Cerebellar cortex (tissue), 1 donor: ENCODE measurements around the gene MYMK.

Source experiments
- DNase-seq: peaks from one replicate; pipeline ENCODE4 v3.0.0-alpha.2; 2015; ENCODE audit warnings: low spot score

Gene MYMK

DNA sequence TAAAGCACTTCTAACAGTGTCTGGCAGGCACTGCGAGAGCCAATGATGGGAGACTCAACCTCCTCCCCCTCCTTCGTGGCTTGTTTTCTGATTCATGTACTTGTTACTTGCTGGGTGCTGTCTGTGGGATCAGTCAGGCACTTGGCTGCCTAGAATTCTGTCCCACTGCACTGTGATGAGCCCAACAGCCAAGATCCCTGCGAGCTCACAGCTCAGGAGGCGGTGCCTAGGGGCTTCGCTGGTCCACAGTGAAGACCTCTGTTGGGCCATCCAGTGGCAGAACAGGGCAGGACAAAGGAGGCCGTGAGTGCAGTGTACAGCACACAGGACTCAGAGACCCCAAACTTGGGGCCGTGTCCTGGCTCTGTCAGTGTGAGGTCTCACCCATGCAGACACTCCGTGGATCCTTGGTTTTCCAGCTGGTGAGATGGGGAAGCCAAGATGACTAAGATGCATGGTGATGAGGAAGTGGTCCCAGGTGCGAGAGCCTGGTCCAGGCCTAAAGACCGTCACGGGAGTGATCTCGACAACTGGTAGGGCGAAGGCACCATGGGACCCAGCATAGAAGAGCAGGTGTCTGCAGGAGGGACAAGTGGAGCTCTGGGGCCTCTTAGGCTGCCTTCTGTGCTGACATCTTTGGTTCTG, 19.5 kb downstream of the MYMK start:
- no peak for DNase-seq

DNA sequence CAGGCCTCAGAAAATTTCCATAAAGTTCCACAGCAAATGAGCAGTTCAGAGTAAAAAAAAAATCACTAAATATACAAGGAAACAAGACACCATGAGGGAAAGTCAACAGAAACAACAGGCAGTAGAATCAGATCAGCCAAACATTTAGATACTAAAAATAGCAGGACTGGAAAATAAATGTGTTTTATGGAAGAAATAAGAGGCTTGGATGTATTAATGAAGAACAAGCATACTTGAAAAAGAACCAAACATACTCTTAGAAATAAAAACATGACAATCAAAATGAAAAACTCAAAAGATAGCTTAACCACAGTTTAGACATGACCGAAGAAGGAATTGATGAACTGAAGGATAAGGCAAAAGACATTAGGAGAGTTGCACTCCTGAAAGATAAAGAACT, 22.6 kb downstream of the MYMK start:
- DNase-seq: no peak

DNA sequence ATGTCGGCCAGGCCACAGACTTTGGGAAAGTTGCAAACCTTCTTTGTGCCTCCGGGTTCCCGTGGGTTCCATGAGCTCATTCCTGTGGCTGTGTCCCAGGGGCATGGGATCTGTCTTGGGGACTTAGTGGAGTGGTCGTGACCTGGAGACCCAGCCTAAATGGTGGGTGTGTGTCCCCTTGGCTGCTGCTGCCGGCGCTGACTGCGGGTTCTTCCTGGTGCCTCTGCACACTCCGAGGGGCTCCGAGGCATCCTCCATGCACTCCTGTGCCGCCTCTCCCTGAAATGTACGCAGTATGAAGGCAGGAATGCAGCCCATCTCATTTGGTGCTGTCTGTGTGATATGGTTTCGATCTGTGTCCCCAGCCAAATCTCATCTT, 24.9 kb downstream of the MYMK start:
- DNase-seq: no peak

DNA sequence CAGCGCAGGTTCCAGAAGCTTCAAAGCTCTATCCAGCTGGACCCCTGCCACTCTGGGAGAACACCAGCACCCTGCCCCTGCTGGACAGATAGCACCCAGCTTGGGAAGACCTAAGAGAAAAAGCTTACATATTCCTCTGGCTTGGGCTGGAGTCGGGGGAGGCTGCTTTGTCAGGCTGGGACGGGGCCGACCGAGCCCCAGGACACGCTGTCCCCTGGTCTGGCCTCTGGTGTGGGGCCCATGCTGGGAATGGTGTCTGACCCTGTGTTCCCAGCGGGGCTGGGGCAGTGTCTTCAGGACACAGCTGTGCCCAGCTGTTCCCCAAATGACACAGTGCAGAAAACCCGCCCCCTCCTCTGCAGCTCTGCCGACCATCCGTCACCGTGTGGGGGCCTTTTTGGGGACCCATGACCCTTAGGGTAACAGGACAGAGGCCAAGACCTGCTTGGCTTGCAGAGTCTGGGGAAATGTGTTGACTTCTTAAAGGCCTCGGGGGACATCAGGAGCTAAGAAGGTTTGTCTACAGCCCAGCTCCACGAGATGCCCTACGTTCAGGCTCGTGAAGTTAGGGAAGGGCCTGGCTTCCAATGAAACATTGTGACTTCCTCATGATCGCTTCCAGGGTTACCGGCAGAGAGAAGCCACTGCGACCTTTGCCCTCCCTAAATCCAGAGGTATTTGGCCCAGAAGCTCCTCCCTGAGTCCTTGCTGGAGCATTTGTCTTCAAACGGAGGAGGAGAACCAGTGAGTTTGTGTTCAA, 25.4 kb downstream of the MYMK start:
- DNase-seq: no peak

DNA sequence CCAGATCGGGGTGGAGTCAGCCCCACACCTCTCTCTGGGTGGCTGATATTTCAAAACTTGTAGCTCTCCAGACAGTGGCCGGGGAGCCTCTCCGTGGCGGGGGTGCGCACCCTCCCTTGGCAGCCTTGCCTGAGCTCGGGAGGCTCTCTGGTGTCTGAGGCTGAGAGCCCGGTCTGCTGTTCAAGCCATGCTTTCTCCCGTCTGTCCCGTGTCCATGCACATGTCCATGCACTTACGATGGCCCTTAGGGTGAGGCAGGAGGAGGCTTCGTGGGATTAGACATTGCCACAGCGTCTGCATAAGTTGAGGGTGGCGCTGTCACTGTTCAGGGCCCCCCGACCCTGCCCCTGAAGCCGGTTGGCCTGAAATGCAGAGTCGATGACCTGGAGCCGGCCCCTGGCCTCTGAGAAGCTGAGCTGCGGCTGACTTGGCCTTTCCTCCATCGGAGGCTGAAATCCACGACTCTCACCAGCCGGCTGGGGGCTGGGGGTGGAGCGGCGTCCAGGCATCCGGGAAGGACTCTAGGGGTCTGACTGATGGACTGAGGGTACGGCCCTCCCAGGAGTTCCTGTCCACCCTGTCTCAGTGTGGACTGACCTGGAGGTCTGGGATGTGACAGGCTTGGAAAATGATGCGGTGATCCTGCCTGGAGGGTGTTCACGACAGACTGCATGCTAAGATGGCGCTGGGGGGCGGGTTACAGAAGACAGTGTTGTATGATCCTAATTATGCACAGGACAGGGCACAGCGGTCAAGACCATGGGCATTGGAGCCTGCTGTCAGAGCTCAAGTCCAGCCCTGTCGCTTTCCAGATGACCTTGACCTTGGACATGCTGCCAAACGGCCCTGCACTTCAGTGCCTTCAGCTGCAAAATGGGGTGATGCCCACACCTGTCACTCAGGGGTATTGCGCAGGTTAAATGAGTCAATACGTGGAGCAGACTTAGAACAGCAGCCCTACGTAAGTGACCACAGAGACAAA, 27.6 kb downstream of the MYMK start:
- no peak for DNase-seq

DNA sequence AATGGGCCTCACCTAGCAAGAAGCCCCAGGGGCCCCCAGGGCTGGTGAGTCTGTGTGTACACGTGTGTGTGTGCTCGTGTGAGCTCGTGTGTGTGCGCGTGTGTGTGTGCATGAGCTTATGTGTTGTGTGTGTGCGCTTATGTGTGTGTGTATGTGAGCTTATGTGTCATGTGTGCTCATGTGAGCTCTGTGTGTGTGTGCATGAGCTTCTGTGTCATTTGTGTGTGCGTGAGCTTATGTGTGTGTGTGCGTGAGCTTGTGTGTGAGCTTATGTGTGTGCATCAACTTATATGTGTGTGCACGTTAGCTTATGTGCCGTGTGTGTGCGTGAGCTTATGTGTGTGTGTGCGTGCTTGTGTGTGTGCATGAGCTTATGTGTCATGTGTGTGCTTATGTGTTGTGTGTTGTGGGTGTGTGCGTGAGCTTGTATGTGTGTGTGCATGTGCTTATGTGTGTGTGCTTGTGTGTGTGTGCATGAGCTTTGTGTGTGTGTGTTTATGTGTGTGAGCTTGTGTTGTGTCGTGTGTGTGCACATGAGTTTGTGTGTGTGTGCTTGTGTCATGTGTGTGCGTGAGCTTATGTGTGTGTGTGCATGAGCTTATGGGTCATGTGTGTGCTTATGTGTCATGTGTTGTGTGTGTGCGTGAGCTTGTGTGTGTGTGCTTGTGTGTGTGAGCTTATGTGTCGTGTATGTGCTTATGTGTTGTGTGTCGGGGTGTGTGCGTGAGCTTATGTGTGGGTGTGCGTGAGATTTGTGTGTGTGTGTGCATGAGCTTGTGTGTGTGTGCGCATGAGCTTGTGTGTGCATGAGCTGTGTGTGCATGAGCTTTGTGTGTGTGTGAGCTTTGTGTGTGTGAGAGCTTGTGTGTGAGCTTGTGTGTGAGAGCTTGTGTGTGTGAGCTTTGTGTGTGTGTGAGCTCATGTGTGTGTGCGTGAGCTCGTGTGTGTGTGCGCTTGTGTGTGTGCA, 29.1 kb downstream of the MYMK start:
- DNase-seq: no peak

DNA sequence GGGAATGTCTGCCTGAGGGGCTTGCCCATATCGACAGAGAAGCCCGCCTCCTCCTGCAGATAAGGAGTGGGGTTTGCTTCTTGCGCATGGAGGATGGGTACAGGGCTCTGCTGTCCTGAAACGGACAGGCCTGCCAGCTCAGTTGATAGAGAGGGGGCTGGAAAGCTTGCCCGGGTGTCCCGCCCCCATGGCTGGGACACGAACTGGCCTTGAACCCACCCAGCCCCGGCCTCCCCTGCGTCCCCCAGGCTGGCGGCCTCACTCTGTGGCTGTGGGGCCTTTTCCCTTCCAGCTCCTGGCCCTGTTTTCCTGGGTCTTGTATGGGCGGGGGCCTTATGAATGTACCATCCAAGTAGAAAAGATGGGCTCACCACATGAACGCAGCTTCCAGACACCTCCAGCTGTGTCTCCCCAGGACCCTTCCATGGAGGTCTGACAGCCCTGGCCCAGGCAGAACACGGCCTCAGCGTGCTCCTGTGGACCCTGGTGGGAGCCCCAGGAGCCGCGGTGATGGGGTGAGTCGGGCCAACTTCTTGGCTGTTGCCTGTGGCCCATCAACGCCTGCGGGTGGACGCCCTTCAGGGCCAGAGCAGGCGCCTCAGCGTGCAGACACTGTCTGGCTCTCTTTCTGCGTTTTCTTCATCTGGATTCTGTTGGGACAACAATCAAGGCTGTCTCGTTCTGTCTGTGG, 30.0 kb downstream of the MYMK start:
- no peak for DNase-seq

DNA sequence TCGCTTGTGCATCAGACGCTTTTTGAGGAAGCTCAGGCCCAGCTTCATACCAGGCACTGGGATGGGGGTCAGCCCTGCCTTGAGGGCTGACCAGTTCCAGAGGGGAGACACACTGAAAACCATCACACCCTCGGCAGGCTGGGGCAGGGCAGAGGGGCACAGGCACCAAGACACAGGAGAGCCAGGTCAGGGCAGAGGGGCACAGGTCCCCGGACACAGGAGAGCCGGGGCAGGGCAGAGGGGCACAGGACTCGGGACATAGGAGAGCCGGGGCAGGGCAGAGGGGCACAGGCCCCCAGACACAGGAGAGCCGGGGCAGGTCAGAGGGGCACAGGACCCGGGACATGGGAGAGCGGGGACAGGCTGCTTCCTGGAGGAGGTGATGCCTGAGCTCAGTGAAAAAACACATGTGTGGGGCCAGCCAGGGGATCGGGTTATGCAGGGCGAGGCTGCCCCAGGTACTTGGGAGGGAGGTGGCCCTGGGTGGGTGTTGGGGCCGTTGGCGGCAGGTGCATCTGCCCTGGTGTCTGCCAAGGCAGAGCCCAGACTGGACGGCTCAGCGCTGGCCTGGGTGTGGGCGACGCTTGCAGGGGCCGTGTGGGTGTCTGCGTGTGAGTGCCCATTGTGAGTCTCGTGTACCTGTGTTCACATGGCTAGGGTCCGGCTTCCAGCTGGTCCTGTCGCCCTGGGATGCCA, 30.8 kb downstream of the MYMK start:
- no peak for DNase-seq

DNA sequence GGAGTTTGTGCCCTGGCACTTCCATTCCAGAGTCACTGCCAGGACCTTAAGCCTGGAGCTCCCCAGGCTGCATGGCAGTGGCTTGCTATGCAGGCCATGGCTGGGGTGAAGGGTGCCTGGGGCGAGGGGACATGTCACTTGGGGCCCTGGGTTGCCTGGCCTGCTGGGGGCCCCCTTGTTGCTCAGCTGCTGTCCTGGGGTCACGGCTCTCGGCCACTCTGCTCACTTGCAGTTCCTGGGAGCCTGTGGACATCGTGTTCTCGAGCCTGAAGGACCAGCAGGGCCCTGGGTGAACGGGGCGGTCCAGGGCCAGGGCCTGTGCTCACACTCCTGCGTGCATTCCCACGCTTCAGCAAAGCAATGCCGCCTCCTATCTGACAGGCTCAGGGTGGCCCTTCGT, 31.3 kb downstream of the MYMK start:
- DNase-seq: no peak

DNA sequence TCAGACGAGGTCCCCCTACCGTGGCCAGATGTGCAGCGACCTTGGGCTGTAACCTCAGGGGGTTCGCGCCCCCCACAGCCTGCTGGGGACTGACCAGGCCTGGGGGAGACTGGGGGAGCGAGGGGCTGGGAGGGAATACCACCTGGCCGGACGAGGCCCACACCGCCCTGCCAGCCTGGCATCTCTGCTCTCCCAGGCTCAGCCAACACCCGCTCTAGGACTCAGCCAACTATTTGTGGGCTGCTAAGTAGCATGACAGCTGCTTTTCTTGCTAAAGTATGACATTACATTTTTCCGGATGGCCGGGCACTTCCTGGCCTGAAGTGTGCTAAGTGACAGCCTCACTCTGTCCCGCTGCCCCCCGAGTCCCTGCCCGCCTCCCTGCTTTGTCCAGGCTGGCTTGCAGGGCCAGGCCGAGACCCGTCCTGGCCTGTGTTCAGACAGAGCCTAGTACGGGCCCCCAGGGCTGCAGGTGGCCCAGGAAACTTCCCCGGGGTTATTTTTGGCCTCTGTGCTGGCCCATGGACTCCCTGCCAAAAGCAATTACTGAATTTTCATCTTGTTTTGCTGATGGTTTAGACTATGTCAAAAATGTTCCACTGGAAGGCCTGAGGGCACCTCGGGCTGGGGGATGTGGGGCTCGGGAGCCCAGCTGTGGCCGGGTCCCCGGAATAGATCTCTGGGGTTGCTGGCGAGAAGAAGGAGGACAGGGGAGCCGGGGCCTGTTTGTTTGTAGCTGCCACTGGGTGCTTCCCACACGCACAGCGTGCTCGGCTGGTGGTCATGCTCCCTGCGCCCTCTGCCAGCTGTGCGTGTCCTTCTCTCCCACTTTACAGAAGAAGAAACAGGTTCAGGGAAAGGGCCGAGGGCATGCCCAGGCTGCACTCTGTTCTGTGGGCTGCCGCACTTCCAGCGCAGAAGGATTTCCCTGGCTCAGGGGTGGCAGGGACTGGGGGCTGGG, 32.4 kb downstream of the MYMK start:
- DNase-seq: no peak

DNA sequence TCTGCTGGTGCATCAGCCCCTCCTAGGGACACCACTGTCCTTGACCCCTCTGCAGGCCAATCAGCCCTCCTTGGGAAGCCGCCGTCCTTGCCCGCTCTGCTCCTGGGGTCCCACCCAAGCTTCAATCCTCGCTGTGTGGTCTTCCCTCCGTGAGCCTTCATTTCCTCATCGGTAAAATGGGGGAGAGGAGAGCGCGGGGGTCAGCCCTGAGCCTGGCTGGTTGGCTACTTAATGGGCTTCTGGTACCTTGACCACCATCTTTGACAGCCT, 33.2 kb downstream of the MYMK start:
- DNase-seq: no peak

DNA sequence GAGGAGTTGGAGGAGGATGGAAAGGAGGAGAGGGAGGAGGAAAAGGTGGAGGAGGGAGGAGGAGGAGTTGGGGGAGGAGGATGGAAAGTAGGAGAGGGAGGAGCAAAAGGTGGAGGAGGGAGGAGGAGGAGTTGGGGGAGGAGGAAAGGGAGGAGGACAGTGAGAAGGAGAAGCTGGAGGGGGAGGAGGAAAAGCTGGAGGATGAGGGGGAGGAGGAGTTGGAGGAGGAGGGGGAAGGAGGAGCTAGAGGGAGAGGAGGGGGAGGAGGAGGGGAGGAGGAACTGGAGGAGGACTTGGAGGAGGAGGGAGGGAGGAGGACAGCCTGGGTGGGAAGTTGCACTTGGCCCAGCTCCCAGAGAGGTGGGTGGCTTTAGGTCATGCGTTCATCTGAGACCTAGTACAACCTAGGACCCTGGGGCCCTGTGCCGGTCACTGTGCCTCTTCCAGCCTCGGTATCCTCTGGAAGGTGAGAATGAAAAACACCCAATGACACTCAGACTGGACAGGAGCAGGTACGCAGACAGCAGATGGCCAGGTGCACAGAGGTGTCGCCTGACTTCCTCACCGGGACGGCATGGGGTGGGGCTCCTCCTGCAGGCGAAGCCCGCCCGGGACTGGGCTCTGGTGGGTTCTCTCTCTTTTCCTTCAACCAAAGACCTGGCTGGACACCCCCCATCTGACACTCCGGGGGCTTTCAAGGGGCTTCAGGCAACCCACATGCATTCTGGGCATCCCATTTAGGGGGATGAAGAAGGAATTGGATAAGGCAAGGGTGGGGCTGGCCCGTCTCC, 33.7 kb downstream of the MYMK start:
- DNase-seq: no peak

DNA sequence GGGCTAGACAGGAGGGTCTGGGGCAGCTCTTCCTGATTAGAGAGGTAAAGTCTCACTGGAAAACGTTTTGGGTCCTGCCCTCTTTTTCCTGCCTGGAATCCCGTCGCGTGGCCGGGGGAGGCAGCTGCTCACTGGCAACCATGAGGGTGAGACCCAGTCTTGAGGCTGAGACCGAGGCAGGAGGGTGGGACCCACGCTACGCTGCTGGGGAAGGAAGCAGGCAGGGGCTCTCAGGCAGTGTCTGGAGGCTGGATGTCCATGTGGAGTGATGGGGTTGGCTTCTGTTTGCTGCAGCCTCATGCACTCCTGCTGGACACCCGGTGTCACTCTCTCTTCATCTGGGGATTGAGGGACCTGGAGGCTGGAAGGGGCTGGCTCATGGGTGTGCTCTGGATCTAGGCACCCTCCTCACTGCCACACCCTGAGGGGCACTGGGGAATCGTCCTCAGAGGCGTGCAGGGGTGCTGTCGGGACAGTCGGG, 34.5 kb downstream of the MYMK start:
- DNase-seq: no peak

DNA sequence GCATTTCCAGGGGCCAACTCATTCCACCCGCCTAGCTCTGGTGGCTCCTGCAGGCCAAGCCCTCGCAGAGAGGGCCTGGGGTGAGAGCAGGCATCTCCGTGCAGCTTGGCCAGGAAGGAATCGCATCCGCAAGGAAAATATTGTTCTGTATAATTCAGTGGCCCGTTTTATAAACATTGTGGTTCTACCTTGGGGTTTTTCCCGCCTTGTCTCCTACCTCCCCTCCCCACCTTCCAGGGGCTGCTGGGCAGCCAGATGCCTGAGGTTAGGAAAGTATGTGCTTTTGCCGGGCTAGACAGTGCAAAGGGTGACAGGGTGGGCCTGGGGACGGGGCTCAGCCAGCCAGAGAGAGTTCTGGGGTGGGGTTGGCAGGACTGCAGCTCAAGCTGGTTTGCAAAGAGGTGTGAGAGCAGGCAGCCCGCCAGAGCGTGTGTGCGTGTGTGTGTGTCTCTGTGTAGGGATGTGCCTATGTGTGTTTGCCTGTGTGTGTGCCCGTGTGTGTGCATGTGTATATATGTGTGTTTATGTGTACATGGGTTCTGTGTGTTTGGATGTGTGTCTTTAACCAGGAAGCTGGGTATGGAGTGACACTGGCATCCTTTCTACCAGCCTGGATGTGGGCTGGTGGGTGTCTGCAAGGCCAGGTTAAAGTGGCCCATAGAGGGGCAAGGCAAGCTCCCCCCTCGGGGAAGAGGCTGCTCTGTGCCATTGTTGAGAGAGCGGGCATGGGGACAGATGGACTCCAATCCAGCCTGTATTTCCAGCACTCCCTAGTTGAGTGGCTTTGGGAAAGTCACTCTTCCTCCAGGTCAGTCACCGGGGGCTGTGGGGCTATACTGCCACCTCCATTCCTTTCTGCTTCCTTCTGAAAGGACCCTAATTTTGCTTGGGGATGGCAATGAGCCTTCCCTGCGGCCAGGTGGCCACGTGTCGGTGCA, 35.2 kb downstream of the MYMK start:
- DNase-seq: no peak

DNA sequence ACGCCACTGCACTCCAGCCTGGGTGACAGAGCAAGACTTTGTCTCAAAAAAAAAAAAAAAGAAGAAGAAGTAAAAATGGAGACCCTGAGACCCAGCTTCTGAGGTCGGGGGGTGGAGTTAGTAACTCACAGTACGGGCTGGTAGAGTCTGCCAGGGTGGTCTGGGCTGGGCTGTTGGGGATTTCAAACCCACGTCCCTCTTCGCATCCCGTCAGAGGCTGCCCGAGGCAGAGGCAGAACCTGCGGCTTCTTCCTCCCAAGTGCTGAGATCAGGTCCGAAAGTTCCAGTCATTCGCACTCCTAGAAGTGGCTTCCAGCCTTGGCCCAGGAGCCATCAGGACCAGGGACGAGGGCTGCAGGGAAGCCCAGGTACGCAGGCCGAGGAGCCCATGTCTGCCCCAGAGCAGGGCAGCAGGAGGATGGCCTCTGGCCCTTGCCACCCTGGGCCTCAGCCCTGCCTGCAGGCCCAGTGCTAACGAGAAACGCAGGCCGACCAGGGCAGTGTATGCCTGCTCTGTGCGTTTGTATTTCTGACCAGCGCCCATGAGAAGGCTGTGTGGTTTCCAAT, 36.0 kb downstream of the MYMK start:
- no peak for DNase-seq

DNA sequence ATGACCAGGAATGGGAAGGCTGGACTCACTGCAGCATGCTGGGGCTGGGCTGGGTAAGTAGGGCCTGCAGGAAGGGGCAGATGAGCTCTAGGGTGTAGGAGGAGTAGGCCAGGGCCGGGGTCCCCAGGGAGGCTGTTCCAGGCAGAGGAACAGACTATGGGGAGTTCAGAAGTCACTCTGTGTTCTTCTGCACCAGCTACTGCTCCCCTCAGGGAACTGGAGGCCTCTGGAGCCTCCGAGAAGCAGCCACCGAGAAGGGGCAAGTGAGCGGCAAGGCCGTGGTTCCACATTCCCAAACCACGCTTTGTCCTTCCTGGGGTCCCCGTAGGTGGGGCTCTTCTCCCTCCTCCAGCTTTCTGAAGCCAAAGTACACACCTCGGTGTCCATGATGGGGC, 37.4 kb downstream of the MYMK start:
- DNase-seq: no peak
